GM21381 (cell line): ENCODE measurements around the gene ITPR2.

Source experiments
- ATAC-seq: cut with Tn5 transposase; IDR thresholded peaks from one replicate; pipeline ENCODE4 v1.9.1; 2021; ENCODE audit warnings: mild to moderate bottlenecking, moderate library complexity; ENCODE audit not compliant: unreplicated experiment

ITPR2 gene

DNA sequence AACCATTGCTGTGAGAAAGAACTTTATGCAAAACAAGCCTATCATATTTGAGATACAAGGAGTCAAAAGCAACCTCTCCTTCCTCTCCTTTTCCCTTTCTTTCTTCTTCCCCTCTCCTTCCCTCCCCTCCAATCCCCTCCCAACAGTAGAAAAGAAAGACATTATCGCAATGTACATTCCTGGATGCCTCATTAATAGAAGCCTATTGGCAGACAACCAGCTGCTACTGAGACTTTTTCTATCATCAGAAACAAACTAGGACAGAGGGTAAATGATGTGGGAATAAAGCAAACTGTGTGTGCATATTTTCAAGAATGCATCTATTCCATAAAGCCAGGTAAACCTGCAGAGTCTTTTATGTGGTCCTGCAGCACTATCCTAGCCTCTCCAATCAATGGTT, 237.2 kb downstream of the ITPR2 start:
- no peak for ATAC-seq

DNA sequence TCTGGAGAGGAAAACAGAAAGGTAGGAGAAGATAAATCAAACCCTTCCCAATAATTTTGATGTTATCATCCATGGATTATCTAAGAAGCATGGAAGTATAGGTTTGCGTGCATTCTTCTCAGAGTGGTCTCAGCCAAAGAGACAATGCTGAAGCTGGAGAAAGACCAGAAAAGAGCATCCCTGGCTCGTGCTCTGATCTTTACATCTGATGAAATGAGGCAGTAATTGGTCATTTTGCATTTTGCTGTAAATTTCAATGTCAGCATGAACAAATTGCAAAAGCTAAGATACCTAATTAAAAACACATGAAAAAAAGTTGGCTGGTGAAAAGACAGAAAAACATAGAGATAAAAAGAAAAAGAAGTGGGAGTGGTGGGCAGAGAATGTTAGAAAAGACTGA, 252.4 kb downstream of the ITPR2 start:
- no peak for ATAC-seq

DNA sequence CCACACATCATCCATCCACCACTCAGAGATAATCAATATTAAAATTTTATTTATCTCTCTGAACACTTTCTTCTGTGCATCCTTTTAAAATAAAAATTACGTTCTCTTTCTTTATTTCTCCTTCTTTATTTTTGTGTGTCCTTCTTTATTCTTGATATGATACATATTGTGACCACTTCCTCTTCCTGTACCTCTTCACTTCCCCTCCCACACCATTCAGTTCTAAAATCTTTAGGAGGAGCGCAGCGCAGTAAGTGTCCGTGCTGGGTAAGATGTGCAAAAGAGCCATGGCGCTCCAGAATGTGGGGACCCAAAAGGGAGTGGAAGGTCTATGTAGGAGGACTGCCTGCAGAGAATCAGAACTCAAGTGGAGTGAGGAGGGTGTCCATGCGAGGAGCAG, 256.7 kb downstream of the ITPR2 start:
- no peak for ATAC-seq

DNA sequence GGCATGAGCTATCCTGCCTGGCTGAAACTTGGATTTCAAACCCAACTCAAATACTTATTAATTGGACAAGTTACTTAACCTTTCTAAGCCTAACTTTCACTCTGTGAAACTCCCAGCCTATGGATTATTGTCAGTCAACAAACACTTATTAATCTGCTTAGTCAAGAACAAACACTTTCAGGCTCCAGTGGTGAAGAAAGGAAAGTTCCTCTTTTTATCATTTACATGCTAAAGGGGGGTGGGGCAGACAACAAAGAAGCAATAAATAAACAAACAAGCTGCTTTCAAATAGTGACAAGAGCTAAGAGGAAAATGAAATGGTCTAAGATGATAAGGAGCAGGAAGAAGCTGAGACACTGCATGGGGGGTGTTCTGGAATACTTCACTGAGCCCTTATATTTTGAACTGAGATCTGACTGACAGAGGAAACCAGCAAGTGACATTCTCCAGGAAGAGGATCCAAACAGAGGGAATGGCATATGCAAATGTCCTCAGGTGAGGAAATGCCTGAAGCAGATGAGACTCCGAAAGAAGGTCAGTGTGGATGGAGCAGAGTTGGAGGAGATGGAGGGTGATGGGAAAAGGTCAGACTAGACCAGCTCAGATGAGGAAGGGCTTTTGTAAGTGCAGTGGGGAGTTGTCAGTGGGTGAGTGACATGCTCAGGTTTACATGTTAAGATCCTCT, 259.6 kb downstream of the ITPR2 start:
- no peak for ATAC-seq

DNA sequence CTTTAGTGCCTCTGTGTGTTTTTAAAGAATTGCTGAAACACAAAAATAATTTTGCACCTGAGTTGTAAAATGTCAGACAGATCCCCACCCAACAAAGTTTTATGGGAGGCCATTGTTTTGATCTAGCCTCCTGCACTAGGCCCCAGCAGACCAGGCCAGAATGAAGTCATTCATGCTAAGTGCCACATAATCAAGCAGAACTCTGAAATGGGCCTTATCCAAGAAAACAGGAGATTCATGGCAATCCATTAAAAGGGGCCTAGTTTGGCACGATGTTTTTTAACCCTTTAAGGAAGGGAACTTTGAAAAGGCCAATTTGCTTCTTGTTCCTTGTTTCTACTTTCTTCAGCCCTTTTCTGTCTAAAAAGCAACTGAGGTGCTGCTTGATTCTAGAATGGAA, 260.9 kb downstream of the ITPR2 start:
- no peak for ATAC-seq

DNA sequence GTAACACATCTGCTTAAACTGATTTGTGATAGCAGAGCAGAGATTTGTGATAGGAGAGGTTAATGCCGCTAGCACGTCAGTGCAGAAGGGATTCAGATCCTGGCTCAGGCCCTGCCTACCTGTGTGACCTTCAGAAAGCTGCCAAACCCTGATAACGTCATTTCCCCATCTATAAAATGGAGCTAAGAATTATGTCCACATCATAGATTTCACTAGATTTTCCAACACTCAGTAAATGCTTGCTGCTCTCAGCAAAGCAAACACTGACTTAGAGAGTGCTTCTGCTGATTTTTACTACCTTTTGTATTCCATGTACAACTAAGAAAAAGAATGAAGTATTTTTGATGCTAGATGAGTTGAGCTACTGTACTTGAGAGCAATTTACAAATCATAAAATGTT, 261.4 kb downstream of the ITPR2 start:
- no peak for ATAC-seq

DNA sequence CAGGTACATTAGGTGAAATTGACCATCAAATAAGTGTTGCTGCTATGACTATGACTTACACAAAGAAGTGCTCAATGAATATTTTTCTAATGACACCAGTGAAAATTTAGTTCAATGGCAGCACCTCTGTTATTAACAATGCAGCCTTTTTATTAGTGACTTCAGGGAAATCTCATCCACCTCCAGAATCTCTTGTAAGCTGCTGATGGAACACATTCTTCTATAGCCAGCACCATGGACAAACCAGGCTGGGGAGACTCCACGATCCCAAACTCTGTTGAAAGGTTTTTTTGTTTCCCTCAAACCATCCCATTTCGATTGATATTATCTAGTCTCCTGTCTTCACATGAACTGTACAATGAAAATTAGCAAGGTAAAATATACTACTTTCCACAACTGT, 265.9 kb downstream of the ITPR2 start:
- ATAC-seq = no peak

DNA sequence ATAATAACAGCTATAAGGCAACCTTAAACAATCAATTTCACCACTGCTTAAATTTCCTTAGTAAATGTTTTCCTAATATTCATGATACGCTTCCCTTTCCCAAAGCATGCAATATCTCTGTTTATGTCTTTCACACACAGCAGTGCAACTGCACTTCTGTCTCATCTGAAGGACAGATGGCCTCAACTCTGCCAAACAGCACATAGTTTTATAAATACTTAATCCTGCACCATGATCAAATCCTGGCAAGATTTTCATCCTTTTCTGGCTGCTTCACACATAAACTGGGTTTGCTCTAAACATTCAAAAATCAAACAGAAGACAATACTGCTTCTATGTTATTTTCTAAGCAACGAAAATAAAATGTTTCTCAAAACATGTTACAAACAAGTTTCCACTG, 266.3 kb downstream of the ITPR2 start:
- ATAC-seq = no peak

DNA sequence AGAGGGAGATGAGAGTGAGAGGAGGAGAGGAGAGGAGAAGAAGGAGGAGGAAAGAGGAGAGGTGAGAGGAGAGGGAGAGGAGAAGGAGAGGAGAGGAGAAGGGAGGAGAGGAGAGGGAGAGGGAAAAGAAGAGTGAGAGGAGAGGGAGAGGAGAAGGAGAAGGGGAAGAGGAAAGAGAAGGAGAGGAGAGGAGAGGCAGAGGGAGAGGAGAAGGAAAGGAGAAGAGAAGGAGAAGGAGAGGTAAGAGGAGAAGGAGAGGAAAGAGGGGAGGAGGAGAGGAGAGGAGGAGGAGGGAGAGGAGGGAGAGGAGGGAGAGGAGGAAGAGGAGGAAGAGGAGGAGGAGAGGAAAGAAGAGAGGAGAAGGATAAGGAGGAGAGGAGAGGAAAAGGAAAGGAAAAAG, 266.8 kb downstream of the ITPR2 start:
- no peak for ATAC-seq

DNA sequence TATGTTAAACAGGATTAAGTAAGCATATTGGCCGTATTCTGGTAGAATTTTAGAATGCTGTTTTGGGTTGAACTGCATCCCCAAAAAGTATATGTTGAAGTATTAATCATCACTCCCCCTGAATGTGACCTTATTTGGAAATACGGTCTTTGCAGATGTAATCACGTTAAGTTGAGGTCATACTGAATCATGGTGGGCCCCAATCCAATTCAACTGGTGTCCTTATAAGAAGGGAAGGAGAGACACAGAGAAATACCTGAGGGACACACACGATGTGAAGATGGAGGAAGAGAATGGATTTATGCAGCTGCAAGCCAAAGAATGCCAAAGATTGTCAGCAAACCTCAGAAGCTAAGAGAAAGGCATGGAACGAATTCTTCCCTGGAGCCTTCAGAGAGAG, 268.6 kb downstream of the ITPR2 start:
- no peak for ATAC-seq

DNA sequence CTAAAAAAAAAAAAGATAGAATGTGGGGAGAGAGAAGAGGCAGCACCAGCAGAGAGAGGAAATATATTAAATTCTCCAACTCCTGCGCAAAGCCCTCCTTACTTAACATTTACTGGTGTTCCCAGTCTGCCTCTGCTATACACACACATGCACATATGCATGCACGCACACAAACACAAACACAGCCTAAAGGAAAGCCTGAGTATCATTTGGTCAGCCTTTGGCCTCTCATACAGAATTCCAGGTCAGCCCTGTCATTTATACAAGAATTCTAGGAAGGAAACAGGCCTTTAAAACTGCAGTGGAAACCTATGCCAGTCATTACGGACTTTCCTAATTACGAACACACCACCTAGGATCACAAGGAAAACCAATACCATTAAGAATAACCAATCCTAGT, 269.4 kb downstream of the ITPR2 start:
- no peak for ATAC-seq

DNA sequence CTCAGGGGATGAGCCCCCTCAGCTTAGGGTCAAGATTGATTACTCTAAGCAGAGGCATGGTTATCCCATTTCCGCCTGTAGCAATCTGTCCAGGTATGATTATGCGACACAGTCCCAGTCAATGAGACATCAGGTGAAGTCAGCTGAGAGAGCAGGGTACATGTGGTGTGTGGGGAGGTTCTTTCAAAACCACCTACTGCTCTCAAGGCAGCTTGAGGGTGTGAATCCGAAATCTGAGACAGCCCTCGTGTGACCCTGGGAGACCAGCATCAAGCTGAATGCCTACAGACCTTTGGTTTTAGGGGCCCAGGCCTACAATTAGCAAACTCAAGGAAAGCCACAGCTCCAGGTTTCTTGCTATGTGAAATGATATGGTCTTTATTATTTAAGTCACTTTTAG, 275.7 kb downstream of the ITPR2 start:
- no peak for ATAC-seq

DNA sequence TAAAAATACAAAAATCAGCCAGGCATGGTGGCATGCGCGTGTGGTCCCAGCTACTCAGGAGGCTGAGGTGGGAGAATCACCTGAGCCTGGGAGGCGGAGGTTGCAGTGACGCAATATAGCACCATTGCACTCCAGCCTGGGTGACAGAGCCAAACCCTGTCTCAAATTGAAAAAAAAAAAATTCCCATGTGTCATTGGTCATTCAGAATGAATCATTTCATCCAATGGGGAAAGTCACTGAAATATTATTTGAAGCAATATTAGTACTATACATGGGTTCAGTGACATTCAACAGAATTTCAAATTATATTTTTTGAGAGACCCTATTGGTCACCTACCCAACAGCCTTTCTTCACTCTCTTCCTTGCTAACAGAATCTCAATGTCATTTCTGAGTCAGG, 276.1 kb downstream of the ITPR2 start:
- no peak for ATAC-seq

DNA sequence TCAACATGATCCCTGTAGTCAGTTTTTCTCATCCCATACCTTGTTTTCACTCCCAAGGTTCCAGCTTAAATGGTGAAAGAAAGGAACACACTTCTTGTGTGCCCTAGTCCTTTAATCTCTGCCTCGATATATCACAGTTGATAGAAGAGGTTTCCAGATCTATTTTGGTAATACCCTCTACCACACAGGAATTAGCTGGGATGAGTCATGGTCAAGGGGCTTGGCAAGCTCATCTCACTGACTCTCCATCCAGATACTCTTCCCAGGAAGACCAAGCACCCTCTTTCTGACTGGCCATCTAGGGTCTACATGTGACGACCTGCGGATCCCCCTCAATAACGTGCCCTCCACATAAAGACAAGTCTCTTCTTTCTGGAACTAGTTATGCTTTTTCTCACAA, 277.9 kb downstream of the ITPR2 start:
- no peak for ATAC-seq

DNA sequence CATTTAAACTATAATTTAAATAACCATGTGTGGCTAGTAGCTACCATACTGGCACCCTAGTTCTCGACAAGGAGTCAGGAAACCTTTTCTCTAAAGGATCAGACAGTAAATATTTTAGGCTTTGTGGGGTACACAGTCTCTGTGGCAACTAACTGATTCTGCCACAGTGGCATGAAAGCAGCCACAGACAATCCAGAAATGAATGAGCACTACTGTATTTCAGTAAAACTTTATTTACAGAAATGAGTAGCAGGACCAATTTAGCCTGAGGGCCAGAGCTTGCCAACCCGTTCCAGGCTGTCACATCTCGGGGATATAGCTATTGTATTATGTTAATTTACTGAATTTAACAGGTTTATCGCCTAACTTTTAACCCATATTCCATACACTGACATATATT, 278.7 kb downstream of the ITPR2 start:
- ATAC-seq = peak; percentile 44

DNA sequence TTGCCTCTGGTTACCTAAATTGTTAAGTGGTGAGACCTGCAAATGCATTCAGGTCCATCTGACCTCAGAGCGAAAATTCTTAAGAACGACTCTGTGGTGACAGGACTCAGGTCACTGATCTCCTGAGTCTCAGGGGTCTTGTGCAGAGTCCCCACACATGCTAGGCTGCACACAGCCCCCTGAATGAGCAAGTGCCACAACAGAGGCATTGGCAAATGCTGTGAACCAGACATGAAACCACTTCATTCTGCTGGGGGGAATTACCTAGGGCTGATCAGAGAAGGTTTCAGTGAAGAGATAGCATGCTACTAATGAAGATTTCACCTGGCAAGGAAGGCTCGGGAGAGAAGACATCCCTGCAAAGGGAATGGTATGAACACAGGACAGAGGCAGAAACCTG, 281.6 kb downstream of the ITPR2 start:
- no peak for ATAC-seq

DNA sequence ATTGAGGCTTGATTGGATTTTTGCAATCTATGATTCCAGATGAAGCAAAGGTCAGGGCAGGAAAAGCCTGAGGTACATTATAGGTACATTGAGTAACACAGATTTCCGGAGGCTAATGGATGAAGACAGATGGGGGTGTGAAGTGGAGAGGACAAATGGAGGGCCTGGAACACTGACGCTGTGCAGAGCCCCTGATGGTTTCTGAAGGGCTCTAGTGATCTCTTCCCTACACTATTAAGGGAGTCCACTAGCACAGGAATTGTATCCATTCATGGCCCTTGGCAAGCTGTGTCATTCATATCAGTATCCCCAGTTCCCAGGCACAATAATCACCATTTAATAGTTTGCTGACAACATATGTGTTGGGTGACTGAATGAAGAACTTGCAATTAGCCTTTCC, 284.8 kb downstream of the ITPR2 start:
- no peak for ATAC-seq

DNA sequence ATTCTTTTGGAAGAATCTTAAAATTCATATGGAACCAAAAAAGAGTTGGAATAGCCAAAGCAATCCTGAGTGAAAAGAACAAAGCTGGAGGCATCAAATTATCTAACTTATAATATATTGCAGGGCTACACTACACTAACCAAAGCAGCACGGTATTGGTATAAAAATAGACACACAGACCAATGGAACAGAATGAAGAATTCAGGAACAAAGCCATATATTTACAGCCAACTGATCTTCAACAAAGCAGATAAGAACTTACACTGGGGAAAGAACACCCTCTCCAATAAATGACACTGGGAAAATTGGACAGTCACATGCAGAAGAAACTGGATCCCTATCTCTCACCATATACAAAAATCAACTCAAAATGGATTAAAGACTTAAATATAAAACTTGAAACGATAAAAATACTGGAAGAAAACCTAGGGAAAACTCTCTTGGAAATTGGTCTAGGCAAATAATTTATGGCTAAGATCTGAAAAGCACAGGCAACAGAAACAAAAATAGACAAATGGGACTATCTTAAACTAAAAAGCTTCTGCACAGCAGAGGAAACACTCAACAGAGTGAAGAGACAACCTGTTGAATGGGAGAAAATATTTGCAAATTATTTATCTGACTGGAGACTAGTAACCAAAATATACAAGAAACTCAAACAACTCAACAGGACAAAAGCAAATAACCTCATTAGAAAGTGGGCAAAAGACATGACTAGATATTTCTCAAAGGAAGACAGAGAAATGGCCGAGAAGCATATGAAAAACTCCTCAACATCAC, 286.3 kb downstream of the ITPR2 start:
- ATAC-seq = no peak

DNA sequence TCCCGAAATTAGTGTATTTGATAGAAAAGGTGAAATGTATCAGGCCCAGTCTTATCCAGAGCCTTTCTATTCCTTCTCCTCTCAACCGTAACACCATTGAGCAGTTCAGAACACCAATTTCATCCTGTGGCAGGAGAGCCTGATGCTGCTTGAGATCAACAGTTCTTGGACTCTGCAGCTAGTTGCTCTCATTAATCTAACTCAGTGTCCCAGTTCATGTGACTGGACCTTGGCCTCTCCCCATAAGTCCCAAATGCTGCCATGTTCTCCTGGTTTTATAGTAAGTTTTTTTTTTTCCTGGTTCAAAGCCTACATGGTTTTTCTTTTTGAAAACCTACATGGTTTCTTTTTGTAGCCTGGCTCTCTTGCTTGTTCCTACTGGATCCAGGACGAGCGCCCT, 293.9 kb downstream of the ITPR2 start:
- ATAC-seq = no peak

DNA sequence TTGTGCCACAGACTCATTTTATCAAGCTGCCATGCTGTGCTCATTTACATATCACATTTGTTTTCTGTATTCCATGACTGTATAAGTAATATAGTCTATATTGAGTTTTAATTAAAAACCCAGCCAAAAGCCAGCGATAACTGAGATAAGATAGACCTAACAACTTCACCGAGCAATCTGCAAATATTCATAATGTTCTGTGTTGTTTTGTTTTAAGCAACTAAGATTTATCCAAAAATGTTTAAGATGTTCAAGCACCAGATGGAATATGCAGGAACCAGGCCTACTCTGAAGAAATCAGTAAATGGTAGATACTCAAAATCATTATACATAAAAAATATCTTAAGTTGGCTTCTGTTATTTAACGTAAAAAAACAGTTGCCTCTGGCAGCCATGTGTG, 295.3 kb downstream of the ITPR2 start:
- no peak for ATAC-seq

DNA sequence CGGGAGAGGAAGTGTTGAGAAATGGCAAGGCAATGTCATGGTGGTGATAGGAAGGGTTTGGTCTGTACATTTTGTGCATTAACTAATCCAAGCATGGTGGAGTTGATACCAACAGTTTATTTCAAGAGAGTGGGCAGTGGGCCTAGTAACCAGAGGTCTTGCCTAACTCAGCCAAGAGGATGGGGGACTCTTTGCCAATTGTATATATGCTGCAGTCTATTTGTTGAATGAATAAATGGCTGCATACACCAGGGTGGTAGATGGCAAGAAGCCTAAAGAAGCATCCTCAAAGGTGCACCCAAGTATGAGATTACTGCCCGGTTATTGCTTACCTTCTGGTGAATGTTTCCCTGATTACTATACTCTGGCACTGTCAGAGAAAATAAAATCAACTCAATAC, 295.9 kb downstream of the ITPR2 start:
- no peak for ATAC-seq

DNA sequence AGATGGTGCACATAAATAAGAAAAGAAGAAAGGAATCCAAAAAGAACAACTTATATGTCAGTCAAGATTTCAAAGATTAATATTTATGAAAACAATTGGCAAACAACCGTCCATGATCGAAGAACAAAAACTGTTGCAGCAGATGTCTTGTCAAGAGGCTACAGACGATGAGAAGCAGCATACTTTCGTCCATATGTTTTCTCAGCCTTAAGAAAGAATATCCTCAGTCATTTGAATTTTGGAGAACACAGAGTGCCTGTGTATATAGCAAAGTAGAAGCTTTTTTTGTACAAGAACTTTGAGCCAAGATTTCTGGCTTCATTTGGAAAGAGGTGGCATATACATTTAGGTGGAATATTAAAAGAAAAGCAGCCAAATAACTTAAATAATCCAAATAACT, 297.2 kb downstream of the ITPR2 start:
- ATAC-seq = no peak

DNA sequence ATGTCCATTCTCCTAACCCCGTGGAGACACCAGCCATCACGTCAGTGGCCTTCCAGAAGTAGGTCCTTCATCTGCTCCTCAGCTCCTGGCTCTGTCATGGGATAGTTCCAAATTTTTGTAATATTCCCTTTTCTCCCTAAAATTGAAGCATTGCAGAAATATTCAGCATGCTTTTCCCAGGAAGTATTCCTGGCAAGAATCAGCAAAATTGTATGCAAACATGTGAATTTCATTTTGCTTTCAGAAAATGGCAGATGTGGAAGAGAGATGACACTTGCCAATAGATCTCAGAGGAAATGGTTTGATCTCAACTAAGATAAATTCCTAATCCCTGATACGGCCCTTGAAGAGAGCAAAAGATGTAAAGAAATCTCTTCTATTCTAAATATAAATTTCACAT, 298.9 kb downstream of the ITPR2 start:
- ATAC-seq = no peak
